Measurements from ENCODE around the gene DBH.

DBH gene

DNA sequence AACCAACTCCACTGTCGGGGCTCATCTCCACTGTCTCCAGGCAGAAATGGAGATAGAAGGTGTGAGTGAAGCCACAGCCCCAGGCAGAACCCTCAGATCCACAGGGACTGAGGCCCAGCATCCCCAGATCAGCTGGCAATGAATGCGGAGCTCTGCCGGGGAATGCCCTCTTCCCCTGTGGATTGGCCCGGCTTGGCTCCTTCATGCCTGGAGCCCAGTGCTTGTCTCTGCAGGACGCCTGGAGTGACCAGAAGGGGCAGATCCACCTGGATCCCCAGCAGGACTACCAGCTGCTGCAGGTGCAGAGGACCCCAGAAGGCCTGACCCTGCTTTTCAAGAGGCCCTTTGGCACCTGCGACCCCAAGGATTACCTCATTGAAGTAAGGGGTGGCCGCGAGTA lies 3.5 kb downstream of the DBH start:
- FAIRE-seq (no peak), DNase-seq (ENCODE audit: insufficient read length, low spot score) (no peak)
- TF ChIP-seq POLR2A (IDR thresholded peaks at IDR 0.05; ENCODE audit: low read depth, low read length): no peak

DNA sequence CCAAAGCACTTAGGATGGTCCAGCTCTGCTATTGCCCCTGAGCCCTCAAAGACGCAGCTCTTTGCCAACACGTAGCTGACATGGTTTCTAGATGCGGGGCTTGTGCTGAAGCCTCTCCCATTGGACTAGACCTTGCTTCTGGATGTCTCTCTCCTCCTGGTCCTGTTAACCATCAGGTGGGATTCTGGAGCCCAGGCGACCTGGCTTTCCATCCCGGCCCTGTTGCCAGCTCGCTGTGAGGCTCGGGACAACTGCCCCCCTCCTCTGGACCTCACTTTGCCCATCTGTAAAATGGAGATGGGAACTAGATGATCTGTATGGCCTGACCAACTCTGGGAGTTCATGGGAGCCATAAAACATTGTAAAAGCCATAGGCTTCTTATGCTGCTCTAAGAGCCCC lies 4.0 kb downstream of the DBH start:
- DNase-seq (ENCODE audit: insufficient read length, low spot score): no peak
- no peak for TF ChIP-seq POLR2A (IDR thresholded peaks at IDR 0.05; ENCODE audit: low read depth, low read length)
- no peak for FAIRE-seq

DNA sequence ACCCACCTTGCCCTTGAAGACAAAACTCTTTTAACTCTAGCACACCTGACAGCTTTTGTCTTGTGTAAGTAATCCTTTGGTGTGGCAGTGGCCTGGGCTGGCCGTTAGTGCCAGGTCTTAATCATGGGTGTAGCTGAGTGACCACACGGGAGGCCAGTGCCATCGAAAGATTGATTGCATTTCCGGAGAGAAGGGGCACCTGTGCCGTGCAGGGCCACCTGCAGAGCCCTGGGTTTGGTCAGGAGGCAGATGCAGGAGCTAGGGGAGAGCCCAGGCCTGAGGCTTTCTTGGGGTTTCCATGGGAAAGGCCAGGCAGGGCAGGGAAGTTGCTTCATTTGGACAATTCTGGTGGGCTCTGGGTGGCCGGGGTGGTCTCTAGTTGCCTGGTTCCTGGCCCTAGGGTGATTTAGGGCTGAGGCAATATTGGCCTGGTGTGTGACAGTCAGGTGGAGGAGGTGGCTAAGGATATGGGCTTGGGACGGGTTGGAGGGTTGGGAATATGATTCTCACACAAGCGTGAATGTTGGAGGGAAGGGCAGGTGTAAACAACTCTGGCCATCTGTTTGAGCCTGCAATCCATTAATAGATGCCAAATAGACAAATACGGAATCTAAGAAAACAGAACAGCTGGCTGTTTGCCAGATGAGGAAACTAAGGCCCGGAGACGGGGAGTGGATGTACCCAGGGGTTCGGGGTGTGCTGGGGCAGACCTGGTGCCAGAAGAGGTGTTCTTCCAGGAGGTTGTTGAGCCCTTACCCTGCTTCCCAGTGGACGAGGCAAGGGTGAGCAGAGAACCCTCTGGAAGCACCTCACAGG lies 4.6 kb downstream of the DBH start:
- FAIRE-seq: no peak
- TF ChIP-seq POLR2A (IDR thresholded peaks at IDR 0.05; ENCODE audit: low read depth, low read length): no peak
- DNase-seq (ENCODE audit: insufficient read length, low spot score): no peak

DNA sequence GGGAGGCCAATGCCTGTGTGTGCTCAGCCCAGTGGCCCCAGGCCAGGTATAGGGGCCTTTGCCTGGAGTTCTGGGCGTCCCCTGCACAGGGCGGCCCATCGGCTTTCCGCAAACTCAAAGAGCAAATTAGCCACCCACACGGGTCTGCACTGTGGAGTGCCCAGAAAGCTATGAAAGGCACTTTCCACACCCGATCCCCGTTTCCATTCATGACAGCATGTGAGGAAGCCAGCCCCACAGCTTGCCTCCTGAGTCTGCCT lies 5.2 kb downstream of the DBH start:
- no peak for FAIRE-seq
- no peak for TF ChIP-seq POLR2A (IDR thresholded peaks at IDR 0.05; ENCODE audit: low read depth, low read length)
- DNase-seq (ENCODE audit: insufficient read length, low spot score): no peak

DNA sequence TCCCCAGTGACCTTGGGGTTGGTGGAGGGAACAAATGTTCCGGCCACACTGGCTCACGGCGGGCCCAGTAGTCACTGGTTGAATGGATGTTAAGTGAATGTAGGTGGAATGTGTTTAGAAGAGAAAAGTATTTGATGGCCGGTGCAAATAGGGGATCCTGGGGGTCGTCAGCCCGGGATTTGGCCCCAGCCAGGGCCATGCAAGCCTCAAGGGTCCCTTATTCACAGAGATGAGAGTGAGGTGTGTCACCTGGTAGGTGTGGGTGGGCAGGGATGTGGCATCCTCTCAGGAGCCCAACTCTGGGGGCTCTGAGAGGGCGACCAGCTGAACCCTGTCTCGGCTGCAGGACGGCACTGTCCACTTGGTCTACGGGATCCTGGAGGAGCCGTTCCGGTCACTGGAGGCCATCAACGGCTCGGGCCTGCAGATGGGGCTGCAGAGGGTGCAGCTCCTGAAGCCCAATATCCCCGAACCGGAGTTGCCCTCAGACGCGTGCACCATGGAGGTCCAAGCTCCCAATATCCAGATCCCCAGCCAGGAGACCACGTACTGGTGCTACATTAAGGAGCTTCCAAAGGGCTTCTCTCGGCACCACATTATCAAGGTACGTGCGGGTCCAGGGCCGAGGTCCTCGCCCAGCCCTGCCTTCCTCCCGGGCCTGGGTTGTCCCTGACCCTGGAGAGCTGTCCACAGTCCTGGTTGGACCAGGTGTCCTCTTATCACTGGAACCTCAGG lies 5.9 kb downstream of the DBH start:
- no peak for TF ChIP-seq POLR2A (IDR thresholded peaks at IDR 0.05; ENCODE audit: low read depth, low read length)
- FAIRE-seq (no peak), DNase-seq (ENCODE audit: insufficient read length, low spot score) (no peak)

DNA sequence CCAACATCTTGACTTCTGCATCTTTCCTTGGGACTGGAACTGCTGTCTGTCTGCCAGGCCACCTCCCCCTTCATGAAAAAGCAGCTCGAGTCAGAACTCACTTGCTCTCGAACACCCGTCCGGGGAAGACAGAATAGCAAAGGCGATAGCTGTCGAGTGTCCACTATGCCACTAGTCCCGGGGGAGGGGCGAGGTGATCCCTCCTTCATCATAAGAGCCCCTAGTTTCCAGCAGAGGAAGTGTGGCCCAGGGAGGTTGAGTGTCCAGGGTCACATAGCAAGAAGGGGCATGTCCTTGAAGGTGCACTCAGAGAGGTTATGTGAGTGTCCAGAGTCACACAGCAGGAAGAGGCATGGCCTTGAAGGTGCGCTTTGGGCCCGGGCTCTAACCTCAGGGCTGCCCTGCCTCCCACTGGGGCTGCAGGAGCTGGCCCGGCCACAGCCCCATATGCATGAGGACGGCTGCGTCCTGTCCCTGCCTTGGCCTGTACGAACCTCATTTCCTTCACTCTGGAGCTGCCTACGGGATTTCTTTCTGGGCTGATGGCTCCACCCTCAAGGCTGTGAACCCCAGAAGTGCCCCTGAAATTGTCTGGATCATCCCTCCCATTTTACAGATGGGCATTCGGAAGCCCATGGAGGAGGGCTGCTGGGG lies 6.7 kb downstream of the DBH start:
- TF ChIP-seq POLR2A (IDR thresholded peaks at IDR 0.05; ENCODE audit: low read depth, low read length): no peak
- DNase-seq (ENCODE audit: insufficient read length, low spot score): no peak
- no peak for FAIRE-seq

DNA sequence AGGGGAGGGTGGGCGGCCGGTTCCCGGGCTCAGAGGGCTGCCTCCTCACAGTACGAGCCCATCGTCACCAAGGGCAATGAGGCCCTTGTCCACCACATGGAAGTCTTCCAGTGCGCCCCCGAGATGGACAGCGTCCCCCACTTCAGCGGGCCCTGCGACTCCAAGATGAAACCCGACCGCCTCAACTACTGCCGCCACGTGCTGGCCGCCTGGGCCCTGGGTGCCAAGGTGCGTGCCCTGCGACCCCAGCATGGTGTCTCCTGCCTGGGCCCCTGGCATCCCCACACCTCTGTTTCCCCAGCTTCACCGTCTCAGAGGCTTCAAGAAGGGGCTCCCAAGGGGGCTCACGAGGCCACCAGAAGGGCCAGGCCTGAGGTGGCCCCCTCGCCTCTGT lies 7.2 kb downstream of the DBH start:
- no peak for FAIRE-seq
- no peak for TF ChIP-seq POLR2A (IDR thresholded peaks at IDR 0.05; ENCODE audit: low read depth, low read length)
- no peak for DNase-seq (ENCODE audit: insufficient read length, low spot score)

DNA sequence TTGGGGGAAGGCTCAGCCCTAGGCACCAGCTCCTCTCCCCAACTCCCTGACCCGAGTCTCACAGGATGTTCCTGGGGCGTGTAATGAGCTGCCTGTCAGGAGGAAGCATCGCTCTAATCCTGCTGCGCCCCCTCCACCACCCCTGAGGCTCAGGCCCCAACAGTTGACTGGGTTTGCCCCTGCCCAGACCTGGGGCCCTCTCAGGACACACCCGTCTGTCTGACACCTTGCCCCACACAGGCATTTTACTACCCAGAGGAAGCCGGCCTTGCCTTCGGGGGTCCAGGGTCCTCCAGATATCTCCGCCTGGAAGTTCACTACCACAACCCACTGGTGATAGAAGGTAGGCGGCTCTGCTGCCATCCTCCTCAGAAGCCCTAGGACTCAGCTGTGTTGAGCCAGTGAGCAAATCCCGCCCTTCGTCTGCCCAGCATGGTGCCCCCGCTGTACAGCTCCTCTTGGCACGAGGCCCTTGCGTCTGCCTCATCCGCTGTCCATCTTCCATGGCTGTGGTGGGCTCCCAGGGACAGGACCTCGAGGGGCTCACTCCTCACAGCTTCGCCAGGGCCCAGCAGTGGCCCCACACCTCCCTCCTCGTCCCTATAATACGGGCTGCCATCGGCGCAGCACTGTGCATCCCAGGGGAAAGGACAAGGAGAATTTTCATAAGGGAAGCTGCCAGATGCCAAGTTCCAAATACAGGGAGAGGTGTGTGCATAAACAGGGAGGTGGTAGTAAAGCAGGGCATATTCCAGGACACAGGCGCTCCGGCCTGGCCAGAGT lies 8.0 kb downstream of the DBH start:
- no peak for TF ChIP-seq POLR2A (IDR thresholded peaks at IDR 0.05; ENCODE audit: low read depth, low read length)
- DNase-seq (ENCODE audit: insufficient read length, low spot score) (no peak), FAIRE-seq (no peak)

DNA sequence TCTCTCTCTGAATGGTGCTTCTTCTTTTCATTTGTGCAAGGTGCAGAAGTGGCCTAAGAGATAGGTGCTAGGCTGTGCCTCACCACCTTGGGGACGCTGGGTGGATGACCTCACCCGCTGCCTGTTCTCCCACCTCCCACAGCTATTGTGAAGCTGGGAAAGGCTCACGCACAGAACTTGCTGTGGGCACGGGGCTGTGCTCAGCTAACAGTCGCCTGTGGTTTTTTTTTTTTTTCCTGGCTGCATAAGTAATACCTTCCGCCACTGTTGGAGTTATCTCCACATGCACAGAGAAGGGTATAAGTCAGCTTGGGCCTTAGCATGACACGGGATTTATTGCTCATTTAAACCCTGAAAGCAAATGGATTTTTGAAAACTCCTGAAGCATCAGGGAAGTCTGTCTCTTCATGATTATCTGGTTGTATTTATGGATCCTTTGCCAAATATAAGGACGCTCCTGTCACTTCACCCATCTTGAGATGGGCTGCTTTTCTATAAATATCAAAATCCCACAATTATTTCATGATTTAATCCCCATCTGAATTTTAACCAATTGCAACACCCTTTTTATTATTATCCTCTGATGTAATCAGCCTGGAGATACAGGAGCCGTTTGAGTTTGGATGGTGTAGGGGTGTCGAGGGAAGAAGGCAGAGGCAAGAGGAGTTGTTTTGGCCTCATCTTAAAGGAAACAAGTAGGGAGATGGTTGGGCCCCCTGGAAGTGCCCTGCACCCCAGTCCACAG lies 9.0 kb downstream of the DBH start:
- FAIRE-seq: no peak
- no peak for DNase-seq (ENCODE audit: insufficient read length, low spot score)
- no peak for TF ChIP-seq POLR2A (IDR thresholded peaks at IDR 0.05; ENCODE audit: low read depth, low read length)

DNA sequence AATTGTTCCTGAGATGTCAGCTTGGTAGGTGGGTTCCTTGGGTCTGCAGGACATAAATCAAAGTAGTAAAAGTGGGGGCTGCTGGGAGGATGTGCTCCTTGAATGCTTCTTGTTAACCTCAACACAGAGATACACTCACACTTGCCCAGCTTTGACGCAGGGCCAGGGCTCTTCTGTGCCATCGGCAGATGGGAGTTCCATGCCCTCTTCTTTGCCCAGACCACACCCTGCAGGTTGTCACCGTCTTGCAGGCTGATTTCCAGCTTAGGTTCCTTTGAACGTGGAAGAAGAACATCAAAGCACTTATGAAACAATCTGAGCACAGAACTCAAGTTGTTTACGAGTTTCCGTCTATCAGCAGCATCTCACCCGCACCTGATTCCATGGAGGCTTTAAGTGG lies 11.0 kb downstream of the DBH start:
- no peak for DNase-seq (ENCODE audit: insufficient read length, low spot score)
- TF ChIP-seq POLR2A (IDR thresholded peaks at IDR 0.05; ENCODE audit: low read depth, low read length): no peak
- FAIRE-seq: no peak

DNA sequence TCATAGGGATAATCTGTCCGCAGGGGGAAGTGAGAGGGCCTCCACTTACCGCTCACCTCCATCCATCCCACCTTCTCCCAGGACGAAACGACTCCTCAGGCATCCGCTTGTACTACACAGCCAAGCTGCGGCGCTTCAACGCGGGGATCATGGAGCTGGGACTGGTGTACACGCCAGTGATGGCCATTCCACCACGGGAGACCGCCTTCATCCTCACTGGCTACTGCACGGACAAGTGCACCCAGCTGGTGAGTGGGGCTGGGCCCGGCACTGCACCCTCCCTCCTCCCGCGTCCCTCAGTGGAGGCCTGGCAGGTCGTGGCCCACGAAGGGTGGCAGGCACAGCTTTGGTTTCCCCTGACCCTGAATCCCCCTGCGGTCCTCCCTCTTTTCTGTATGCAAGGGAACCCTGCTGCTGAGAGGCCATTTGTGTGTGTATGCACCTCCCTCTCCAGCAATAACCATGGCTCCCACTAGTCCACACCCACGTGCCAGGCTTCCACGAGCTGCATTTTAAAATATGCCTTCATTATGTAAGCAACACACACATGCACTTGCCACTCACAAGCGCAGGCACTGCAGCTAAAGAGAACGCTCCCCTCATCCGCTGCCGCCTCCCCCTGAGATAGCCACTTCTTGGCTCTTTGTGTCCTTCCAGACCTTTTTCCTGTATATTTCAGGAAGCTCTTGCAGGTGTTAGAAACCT lies 11.8 kb downstream of the DBH start:
- FAIRE-seq (no peak), DNase-seq (ENCODE audit: insufficient read length, low spot score) (no peak)
- no peak for TF ChIP-seq POLR2A (IDR thresholded peaks at IDR 0.05; ENCODE audit: low read depth, low read length)

DNA sequence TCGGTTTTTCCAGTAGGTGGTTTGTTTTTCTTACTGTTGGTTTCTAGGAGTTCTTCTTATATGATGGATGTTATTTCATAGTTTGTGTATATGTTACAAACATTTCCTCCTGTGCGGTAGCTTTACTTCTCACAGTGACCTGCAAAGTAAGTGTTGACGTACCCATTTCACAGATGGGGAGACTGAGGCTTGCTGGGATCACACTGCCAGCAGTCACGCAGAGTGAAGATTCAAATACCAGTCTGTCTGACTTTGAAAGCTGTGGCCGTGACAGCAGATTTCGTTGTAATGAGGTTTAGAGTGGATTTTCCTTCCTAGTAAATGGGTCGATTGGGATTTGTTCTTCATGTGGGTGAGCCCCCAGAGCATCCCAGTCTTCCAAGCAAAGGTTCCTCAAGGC lies 13.0 kb downstream of the DBH start:
- FAIRE-seq (no peak), DNase-seq (ENCODE audit: insufficient read length, low spot score) (no peak)
- no peak for TF ChIP-seq POLR2A (IDR thresholded peaks at IDR 0.05; ENCODE audit: low read depth, low read length)

DNA sequence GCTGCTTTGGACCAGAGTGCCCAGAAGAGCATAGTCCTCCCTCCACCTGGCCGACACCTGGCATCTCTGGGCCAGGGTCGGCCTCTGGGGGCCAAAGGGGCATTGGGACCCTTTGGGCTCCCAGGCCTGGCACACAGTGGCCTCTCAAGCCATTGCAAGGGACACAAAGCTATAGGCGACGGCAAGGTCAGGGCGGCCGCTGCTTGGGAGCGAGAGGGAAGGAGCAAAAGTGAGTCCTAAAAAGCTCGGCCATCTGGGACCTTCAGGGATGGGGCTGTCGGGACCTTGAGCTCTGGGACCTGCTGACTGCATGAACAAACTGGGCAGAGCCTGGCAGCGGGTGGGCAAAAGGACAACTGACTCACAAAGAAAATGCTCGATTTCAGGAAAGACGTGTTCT lies 13.9 kb downstream of the DBH start:
- no peak for FAIRE-seq

More for the DNA sequence above, 13.9 kb downstream of the DBH start:
- TF ChIP-seq POLR2A (IDR thresholded peaks at IDR 0.05; ENCODE audit: low read depth, low read length): no peak
- no peak for DNase-seq (ENCODE audit: insufficient read length, low spot score)
